Suprapubic skin (tissue), 4 donors: ENCODE results near the gene OR13A1. TPM values are rescaled to one million over a fixed set of nuclear protein-coding genes. Genes with fewer than 3 reads are reported as not detected.
"Not testable (repeated sequence)": the region's sequence is repeated elsewhere in the genome, so short reads cannot be mapped to it uniquely, and the experiment has no call there.

Source experiments
- DNase-seq, 2 donors: peaks; one replicate each; pipeline ENCODE4 v3.0.0-alpha.2; 2019; ENCODE audit warnings: low spot score in 2 of 2
- H3K27ac ChIP-seq: fragments of 200-600 bp; sonication (generic); one replicate; pipeline ENCODE4 v1.5.1; 2019
- H3K27me3 ChIP-seq: fragments of 200-600 bp; sonication (generic); one replicate; pipeline ENCODE4 v1.5.1; 2019
- H3K36me3 ChIP-seq: fragments of 200-600 bp; sonication (generic); one replicate; pipeline ENCODE4 v1.5.1; 2019
- H3K4me1 ChIP-seq: fragments of 200-600 bp; sonication (generic); one replicate; pipeline ENCODE4 v1.5.1; 2019
- H3K4me3 ChIP-seq: fragments of 200-600 bp; sonication (generic); one replicate; pipeline ENCODE4 v1.5.1; 2019; ENCODE audit warnings: mild to moderate bottlenecking
- H3K9me3 ChIP-seq: fragments of 200-600 bp; sonication (generic); one replicate; pipeline ENCODE4 v1.5.1; 2019
- EP300 ChIP-seq: sonication (generic); formaldehyde crosslinking; IDR thresholded peaks from one replicate; pipeline ENCODE4 v1.6.1; 2017; ENCODE audit warnings: antibody characterized with exemption
- POLR2A ChIP-seq, 2 donors: fragments of 450-650 bp; IDR thresholded peaks; one replicate each; pipeline ENCODE4 v1.6.1; 2017; ENCODE audit warnings: antibody characterized with exemption in 2 of 2, mild to moderate bottlenecking in 2 of 2, moderate library complexity in 2 of 2
- POLR2AphosphoS5 ChIP-seq, 3 donors: sonication (generic); formaldehyde crosslinking; IDR thresholded peaks; one replicate each; pipeline ENCODE4 v1.6.1; 2017; ENCODE audit warnings: antibody characterized with exemption in 3 of 3
- WGBS: methylation state at CpG from one replicate; pipeline ENCODE4 v1.1.5; 2018; 5-methylcytosine and 5-hydroxymethylcytosine counted together
- total RNA-seq, 4 donors: library from RNA; depleted of rRNA; stranded (reverse); fragments of >200 nt; gene quantifications; one replicate each; pipeline ENCODE4 v1.1.0, GENCODE V29; 2016
- TF ChIP-seq, protein P1 (sequence below), 2 donors: fragments of 200-600 bp in 1 of 2; fragments of 450-650 bp in 1 of 2; sonication (generic) in 1 of 2; IDR thresholded peaks; one replicate each; pipeline ENCODE4 v1.5.1; 2016 to 2019; ENCODE audit warnings: antibody characterized with exemption in 2 of 2, mild to moderate bottlenecking in 1 of 2, moderate library complexity in 1 of 2

Gene OR13A1
- total RNA-seq, 4 donors from 2014 or later = not detected

DNA sequence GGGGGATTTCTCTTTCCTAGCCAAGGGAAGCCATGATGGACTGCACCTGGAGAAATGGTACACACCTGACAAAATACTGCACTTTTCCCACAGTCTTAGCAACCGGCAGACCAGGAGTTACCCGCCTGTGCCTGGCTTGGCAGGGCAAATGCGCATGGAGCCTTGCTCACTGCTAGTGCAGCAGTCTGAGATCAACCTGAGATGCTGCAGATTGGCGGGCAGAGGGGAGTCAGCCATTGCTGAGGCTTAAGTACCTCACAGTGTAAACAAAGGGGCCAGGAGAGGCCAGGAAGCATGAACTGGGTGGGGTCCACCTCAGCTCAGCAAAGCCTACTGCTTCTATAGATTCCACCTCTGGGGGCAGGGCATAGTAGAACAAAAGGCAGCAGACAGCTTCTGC lies 49.4 kb downstream of the OR13A1 start:
- TF ChIP-seq EP300 (no peak), POLR2AphosphoS5 (IDR thresholded peaks at IDR 0.05) (no peak), POLR2A (IDR thresholded peaks at IDR 0.05) (no peak)
- TF ChIP-seq, protein P1, sequence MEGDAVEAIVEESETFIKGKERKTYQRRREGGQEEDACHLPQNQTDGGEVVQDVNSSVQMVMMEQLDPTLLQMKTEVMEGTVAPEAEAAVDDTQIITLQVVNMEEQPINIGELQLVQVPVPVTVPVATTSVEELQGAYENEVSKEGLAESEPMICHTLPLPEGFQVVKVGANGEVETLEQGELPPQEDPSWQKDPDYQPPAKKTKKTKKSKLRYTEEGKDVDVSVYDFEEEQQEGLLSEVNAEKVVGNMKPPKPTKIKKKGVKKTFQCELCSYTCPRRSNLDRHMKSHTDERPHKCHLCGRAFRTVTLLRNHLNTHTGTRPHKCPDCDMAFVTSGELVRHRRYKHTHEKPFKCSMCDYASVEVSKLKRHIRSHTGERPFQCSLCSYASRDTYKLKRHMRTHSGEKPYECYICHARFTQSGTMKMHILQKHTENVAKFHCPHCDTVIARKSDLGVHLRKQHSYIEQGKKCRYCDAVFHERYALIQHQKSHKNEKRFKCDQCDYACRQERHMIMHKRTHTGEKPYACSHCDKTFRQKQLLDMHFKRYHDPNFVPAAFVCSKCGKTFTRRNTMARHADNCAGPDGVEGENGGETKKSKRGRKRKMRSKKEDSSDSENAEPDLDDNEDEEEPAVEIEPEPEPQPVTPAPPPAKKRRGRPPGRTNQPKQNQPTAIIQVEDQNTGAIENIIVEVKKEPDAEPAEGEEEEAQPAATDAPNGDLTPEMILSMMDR (IDR thresholded peaks at IDR 0.05) = no peak
- Histone ChIP-seq H3K27ac (no peak overlapping the region), H3K9me3 (no peaks in the 10 kb centered on the region), H3K4me3 (no peak overlapping the region), H3K27me3 (peaks cover 16% of the 10 kb centered on the region), H3K36me3 (no peaks in the 10 kb centered on the region), H3K4me1 (no peaks in the 10 kb centered on the region)
- WGBS = 80% methylated on average over 2 of the region's 4 CpGs
- DNase-seq = no peak

DNA sequence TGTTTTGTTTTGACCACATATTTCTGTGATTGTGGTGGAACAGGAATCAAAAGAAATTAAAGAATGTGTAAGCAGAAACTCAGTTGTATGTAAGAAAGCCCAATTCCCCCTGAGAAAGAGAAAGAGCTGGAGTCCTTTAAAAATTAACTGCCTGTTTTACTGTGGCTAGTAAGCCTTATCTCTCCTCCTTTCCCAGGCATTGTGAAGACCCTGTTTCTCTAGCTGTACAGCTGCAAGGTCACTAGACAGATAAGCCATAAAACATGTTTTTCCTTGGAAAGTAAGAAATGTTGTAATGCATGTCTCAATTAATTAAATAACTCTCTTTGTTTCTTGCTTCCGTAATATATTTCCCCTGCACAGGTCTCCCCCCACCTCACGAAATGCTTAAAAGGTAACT lies 53.5 kb downstream of the OR13A1 start:
- TF ChIP-seq POLR2A (IDR thresholded peaks at IDR 0.05) (no peak), POLR2AphosphoS5 (IDR thresholded peaks at IDR 0.05) (no peak), EP300 (no peak)
- TF ChIP-seq, protein P1 (IDR thresholded peaks at IDR 0.05) = no peak
- Histone ChIP-seq H3K4me1 (no peaks in the 10 kb centered on the region), H3K9me3 (no peaks in the 10 kb centered on the region), H3K4me3 (no peak overlapping the region), H3K27ac (no peak overlapping the region), H3K27me3 (peaks cover 16% of the 10 kb centered on the region), H3K36me3 (no peaks in the 10 kb centered on the region)
- DNase-seq = no peak
- 74% methylated on average over 2 of the region's 2 CpGs for WGBS

DNA sequence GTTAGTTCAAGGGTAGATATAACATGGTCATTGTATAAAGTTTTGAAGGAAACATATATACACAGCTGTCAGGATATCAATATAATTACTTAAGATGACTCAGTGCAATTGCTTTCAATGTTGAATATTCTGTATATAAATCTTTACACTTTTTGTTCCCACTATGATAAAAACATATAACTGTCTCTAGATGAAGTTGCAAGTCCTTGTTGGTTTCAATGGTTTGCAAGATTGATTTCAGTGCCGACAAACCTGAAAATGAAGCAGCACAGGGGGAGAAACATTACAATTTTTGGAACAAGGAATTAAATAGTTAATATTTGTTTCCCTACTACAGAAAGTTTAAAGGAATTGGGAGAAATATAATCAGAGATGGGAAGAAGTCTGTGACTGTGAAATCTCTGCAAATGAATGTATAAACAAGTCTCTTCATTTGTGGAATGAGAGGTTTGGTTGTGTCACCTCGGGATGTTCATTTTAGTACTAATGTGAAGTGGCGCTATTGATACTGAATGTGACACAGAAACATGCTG lies 54.1 kb downstream of the OR13A1 start:
- peaks cover 16% of the 10 kb centered on the region for H3K27me3 ChIP-seq
- DNase-seq = no peak
- no peak overlapping the region for H3K27ac ChIP-seq
- TF ChIP-seq, protein P1 (IDR thresholded peaks at IDR 0.05) = no peak
- TF ChIP-seq EP300 = no peak
- TF ChIP-seq POLR2A (IDR thresholded peaks at IDR 0.05) = no peak
- TF ChIP-seq POLR2AphosphoS5 (IDR thresholded peaks at IDR 0.05) = no peak
- no peaks in the 10 kb centered on the region for H3K9me3 ChIP-seq
- 91% methylated on average over 3 of the region's 3 CpGs for WGBS
- H3K36me3 ChIP-seq = no peaks in the 10 kb centered on the region
- no peaks in the 10 kb centered on the region for H3K4me1 ChIP-seq
- H3K4me3 ChIP-seq = no peak overlapping the region

DNA sequence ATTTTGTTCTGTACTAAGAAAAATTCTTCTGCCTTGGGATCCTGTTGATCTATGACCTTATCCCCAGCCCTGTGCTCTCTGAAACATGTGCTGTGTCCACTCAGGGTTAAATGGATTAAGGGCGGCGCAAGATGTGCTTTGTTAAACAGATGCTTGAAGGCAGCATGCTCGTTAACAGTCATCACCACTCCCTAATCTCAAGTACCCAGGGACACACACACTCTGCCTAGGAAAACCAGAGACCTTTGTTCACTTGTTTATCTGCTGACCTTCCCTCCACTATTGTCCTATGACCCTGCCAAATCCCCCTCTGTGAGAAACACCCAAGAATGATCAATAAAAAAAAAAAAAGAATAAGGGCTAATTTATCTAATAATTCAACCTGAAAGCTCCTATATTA lies 54.8 kb downstream of the OR13A1 start:
- not testable (repeated sequence) for H3K27ac ChIP-seq, H3K9me3 ChIP-seq, H3K4me3 ChIP-seq, H3K4me1 ChIP-seq, DNase-seq, H3K36me3 ChIP-seq
- peaks cover 12% of the 10 kb centered on the region for H3K27me3 ChIP-seq
- WGBS = 82% methylated on average over 3 of the region's 3 CpGs

DNA sequence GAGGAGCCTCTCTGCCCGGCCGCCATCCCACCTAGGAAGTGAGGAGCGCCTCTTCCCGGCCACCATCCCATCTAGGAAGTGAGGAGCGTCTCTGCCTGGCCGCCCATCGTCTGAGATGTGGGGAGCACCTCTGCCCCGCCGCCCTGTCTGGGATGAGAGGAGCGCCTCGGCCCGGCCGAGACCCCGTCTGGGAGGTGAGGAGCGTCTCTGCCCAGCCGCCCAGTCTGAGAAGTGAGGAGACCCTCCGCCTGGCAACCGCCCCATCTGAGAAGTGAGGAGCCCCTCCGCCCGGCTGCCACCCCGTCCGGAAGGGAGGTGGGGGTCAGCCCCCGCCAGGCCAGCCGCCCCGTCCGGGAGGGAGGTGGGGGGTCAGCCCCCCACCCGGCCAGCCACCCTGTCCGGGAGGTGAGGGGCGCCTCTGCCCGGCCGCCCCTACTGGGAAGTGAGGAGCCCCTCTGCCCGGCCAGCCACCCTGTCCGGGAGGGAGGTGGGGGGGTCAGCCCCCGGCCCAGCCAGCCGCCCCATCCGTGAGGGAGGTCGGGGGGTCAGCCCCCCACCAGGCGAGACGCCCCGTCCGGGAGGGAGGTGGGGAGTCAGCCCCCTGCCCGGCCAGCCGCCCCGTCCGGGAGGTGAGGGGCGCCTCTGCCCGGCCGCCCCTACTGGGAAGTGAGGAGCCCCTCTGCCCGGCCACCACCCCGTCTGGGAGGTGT lies 55.5 kb downstream of the OR13A1 start:
- not testable (repeated sequence) for H3K4me1 ChIP-seq, H3K4me3 ChIP-seq, DNase-seq, H3K9me3 ChIP-seq, H3K36me3 ChIP-seq, H3K27ac ChIP-seq
- peaks cover 12% of the 10 kb centered on the region for H3K27me3 ChIP-seq
- WGBS = 95% methylated on average over 19 of the region's 50 CpGs

DNA sequence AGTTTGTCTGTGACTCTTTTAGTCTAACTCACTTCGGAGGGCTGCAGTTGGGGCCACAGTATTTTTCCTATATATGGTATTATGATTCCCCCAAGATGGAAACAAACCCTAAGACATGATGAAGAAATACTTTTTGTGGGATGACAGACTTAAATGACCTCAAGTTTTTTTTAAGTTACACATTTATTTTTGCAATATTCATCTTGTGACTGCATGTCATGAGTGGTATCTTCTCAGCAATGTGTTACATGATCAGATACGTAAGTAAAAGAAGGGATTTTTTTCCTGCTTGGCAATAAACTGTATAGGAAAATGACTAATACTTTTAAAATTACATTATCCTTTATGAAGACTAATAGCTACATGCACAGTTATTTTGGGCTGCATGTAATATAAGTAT lies 57.8 kb downstream of the OR13A1 start:
- Histone ChIP-seq H3K4me3 (no peak overlapping the region), H3K27ac (no peak overlapping the region), H3K4me1 (no peaks in the 10 kb centered on the region), H3K36me3 (no peaks in the 10 kb centered on the region), H3K9me3 (no peaks in the 10 kb centered on the region), H3K27me3 (no peaks in the 10 kb centered on the region)
- TF ChIP-seq POLR2A (IDR thresholded peaks at IDR 0.05) = no peak
- TF ChIP-seq, protein P1 (IDR thresholded peaks at IDR 0.05) = no peak
- TF ChIP-seq EP300 = no peak
- no peak for TF ChIP-seq POLR2AphosphoS5 (IDR thresholded peaks at IDR 0.05)
- 84% methylated on average over 2 of the region's 2 CpGs for WGBS
- no peak for DNase-seq
